ENCODE measurements around the gene PRKAG1. TPM values are rescaled to one million over a fixed set of nuclear protein-coding genes. Genes with fewer than 3 reads are reported as not detected.

PRKAG1 gene
- total and polyA plus RNA-seq, 7 donors: 49.5 to 105 (median 75.1) TPM

DNA sequence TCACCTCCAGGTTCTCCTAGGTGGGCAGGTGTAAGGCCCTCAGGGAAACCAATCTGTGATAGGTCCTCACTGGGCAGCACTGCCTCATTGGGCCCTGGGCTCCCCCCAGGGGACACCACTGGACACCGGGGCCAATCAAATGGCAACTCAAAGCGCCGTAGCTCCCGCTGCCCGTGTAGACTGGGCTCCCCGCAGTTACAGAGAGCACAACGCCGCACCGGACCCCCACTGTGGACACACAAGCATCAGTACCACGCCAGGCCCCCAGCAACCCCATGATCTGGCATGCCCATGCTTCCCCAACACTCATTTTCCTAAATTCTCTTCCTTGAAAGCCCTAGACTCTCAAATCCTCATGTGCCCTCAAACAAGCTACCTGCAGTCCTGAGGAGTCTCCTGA is 35.9 kb upstream of the PRKAG1 start:
- ATAC-seq (no peak), DNase-seq (no peak)
- WGBS, 3 donors: 89 to 93% (median 90%) methylated on average over 10 of the region's 10 CpGs
- H3K4me3 ChIP-seq: no peak overlapping the region
- H3K4me1 ChIP-seq: peaks cover 33% of the 10 kb centered on the region
- TF ChIP-seq, protein P1, sequence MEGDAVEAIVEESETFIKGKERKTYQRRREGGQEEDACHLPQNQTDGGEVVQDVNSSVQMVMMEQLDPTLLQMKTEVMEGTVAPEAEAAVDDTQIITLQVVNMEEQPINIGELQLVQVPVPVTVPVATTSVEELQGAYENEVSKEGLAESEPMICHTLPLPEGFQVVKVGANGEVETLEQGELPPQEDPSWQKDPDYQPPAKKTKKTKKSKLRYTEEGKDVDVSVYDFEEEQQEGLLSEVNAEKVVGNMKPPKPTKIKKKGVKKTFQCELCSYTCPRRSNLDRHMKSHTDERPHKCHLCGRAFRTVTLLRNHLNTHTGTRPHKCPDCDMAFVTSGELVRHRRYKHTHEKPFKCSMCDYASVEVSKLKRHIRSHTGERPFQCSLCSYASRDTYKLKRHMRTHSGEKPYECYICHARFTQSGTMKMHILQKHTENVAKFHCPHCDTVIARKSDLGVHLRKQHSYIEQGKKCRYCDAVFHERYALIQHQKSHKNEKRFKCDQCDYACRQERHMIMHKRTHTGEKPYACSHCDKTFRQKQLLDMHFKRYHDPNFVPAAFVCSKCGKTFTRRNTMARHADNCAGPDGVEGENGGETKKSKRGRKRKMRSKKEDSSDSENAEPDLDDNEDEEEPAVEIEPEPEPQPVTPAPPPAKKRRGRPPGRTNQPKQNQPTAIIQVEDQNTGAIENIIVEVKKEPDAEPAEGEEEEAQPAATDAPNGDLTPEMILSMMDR (IDR thresholded peaks at IDR 0.05): no peak
- no peaks in the 10 kb centered on the region for H3K27me3 ChIP-seq (ENCODE audit: insufficient read depth in 3 of 3, low read length in 2 of 3)
- intact Hi-C loops (cut with DNase I): no loop called here
- H3K9me3 ChIP-seq: no peaks in the 10 kb centered on the region
- peaks cover 6 to 56% of the 10 kb centered on the region in 2 donors for H3K36me3 ChIP-seq (ENCODE audit: insufficient read depth in 1 of 2, low read depth in 1 of 2)
- no peak overlapping the region for H3K27ac ChIP-seq

DNA sequence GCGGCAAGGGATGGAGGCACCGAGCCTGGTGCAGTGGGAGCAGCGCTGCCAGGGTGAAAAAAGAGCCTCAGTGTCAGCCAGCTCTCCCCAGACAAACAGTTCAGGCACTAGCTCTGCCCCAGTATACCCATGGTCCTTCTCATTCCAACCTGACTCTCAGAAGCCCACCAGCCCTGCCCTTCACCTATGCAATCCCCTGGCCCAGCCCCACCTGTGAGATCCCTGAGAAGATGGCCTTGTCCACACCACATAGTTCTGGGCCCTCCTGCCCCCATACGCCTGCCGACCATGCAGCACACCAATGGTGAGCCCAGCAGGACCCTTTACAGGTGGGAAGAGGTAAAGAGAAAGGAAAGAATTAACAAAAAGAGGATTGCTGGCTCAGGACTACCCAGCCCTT is 35.5 kb upstream of the PRKAG1 start:
- Histone ChIP-seq H3K9me3 (no peaks in the 10 kb centered on the region), H3K27me3 (ENCODE audit: insufficient read depth in 3 of 3, low read length in 2 of 3) (no peaks in the 10 kb centered on the region), H3K27ac (no peak overlapping the region), H3K4me3 (no peak overlapping the region), H3K36me3 (ENCODE audit: insufficient read depth in 1 of 2, low read depth in 1 of 2) (peaks cover 6 to 60% of the 10 kb centered on the region in 2 donors), H3K4me1 (peaks cover 33% of the 10 kb centered on the region)
- TF ChIP-seq, protein P1 (IDR thresholded peaks at IDR 0.05): no peak
- WGBS, 3 donors: 88 to 98% (median 89%) methylated on average over 5 of the region's 5 CpGs
- intact Hi-C loops (cut with DNase I): no loop called here
- ATAC-seq (no peak), DNase-seq (no peak)

DNA sequence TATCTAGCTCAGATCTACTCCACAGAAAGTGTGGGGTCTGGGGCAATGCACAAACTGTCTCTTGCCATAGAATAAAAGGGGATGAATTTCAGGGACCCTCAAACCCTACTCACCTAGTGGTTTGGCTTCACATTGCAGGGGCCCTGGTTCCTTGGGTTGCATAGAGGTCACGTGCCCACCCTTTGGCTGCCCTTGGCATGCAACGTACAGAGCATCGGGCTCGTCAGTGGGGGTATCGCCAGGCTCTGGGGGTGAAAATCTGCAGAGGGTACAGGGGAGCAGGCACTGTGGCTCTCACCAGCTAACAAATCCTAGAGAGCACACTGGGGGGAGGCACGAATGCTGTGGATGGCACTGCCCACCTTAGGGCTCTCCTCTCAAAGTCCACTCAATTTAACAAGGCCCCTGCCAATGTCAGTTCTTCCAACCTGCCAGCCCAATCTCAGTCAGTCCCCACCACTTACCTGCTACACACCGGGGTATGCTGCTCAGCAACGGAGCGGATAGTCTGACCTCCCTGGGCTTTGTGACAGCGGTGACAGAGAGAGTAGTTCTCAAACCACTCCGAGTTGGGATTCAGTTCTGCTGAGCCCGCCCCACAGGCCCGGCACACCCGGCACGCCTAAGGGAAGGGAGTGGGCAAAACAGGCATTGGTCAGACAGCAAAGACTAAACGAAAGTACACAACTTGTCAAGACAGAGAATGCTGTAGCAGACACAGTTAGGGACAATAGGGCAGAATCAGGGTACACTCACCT is 34.1 kb upstream of the PRKAG1 start:
- DNase-seq: no peak
- Histone ChIP-seq H3K36me3 (ENCODE audit: insufficient read depth in 1 of 2, low read depth in 1 of 2) (peaks cover 6 to 74% of the 10 kb centered on the region in 2 donors), H3K9me3 (no peaks in the 10 kb centered on the region), H3K4me1 (peaks cover 28% of the 10 kb centered on the region), H3K4me3 (no peak overlapping the region), H3K27me3 (ENCODE audit: insufficient read depth in 3 of 3, low read length in 2 of 3) (no peaks in the 10 kb centered on the region), H3K27ac (no peak overlapping the region)
- 70 to 78% (median 74%) methylated on average over 16 of the region's 16 CpGs for WGBS, 3 donors
- intact Hi-C loops (cut with DNase I): no loop called here
- TF ChIP-seq, protein P1 (IDR thresholded peaks at IDR 0.05): no peak
- no peak for ATAC-seq

DNA sequence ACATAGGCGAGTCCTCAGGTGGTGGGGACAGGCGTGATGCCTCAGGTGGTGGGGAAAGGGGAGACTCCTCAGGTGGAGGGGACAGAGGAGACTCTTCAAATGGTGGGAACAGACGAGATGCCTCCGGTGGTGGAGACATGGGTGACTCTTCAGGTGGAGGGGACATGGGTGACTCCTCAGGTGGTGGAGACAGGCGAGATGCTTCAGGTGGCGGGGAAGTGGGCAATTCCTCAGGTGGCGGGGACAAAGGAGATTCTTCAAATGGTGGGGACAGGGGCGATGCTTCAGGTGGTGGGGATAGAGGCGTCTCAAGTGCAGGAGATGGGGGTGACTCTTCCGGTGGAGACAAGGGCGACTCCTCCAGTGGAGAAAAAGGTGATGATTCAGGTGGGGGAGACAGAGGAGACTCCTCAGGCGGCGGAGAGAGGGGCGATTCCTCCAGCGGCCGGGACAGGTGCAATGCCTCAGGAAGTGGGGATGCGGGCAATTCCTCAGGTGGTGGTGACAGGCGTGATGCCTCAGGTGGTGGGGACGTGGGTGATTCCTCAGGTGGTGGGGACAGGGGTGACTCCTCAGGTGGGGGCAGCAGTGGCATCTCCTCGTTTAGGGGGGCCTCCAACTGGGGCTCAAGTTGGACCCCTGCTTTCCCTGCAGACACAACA is 33.3 kb upstream of the PRKAG1 start:
- peaks cover 6 to 82% of the 10 kb centered on the region in 2 donors for H3K36me3 ChIP-seq (ENCODE audit: insufficient read depth in 1 of 2, low read depth in 1 of 2)
- no peak overlapping the region for H3K27ac ChIP-seq
- peaks cover 21% of the 10 kb centered on the region for H3K4me1 ChIP-seq
- no peaks in the 10 kb centered on the region for H3K27me3 ChIP-seq (ENCODE audit: insufficient read depth in 3 of 3, low read length in 2 of 3)
- no peak for ATAC-seq
- intact Hi-C loops (cut with DNase I): no loop called here
- 88 to 93% (median 89%) methylated on average over 20 of the region's 20 CpGs for WGBS, 3 donors
- H3K4me3 ChIP-seq: no peak overlapping the region
- no peak for DNase-seq
- H3K9me3 ChIP-seq: no peaks in the 10 kb centered on the region
- TF ChIP-seq, protein P1 (IDR thresholded peaks at IDR 0.05): no peak
